GM12892 (cell line): ENCODE results near the gene RCC2.

Experiments used
- POLR2A ChIP-seq: IDR thresholded peaks from 2 replicates; pipeline ENCODE4 v1.6.1; 2011; ENCODE audit warnings: low read depth, low read length, control low read depth
- POLR2AphosphoS5 ChIP-seq: IDR thresholded peaks from 2 replicates; pipeline ENCODE4 v1.6.1; 2011; ENCODE audit warnings: low read depth, low read length, control low read depth

GRCh38 chr1:17404034-17404684, 35.3 kb downstream of the RCC2 start:
- TF ChIP-seq POLR2A (no peak), POLR2AphosphoS5 (no peak)
